GM19467 (cell line): Measurements from ENCODE around the gene HSP90AA1.
"Not testable (repeated sequence)": the region's sequence is repeated elsewhere in the genome, so short reads cannot be mapped to it uniquely, and the experiment has no call there.

Experiments
- ATAC-seq: cut with Tn5 transposase; IDR thresholded peaks from one replicate; pipeline ENCODE4 v1.9.1; 2021; ENCODE audit warnings: mild to moderate bottlenecking, moderate library complexity; ENCODE audit not compliant: unreplicated experiment

The HSP90AA1 gene

DNA sequence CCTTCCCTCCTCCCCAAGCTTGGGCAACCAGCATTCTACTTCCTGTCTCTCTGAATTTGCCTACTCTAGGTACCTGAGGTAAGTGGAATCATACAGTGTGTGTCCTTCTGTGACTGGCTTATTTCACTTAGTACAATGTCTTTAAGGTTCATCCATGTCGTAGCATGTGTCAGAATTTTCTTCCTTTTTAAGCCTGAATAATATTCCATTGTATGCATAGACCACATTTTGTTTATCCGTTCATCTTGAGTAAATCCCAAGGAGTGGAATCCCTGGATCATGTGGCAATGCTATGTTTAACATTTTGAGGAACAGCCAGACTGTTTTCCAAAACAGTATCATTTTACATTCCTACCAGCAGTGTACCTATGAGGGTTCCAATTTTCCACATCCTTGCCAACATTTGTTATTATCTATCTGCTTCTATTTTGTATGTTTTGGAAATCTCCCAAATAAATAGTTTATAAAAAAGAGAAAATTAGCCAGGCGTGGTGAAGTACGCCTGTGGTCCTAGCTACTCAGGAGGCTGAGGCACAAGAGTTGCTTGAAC is 12.4 kb downstream of the HSP90AA1 start:
- ATAC-seq, result no peak

- no peak for ATAC-seq
These were observed 15.4 kb downstream of the HSP90AA1 start for GRCh38 chr14:102071283-102071998.

- no peak for ATAC-seq
These were observed 20.8 kb downstream of the HSP90AA1 start for GRCh38 chr14:102066041-102066451.

DNA sequence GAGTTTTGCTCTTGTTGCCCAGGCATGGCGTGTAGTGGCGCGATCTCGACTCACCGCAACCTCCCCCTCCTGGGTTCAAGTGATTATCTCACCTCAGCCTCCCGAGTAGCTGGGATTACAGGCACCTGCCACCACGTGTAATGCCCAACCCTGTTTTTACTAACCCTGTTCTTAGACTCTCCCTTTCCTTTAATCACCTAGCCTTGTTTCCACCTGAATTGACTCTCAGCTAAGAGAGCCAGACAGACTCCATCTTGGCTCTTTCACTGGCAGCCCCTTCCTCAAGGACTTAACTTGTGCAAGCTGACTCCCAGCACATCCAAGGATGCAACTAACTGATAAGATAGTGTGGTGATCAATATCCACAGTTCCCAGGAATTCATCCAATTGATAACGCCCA is 22.3 kb downstream of the HSP90AA1 start:
- ATAC-seq, result not testable (repeated sequence)

- ATAC-seq, result no peak
These were observed 22.9 kb downstream of the HSP90AA1 start for GRCh38 chr14:102063808-102064429.

- no peak for ATAC-seq
These were observed 23.6 kb downstream of the HSP90AA1 start for GRCh38 chr14:102063109-102063807.

DNA sequence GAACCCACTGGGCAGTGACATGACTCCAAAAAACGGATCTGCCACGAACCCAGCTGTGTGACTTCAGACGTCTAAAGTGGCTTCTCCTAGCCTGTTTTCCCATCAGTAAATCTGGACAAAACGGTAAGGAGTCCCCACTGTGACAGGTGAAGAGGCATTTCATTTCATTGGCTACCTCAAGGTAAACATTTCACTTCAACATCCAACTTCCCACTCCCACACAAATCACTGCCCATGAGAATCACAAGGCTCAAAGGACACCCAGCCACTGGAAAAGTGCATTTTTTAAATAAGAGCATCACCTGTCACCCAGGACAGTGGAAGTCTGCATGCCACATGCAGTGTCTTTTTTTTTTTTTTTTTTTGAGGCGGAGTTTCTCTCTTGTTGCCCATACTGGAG is 27.9 kb downstream of the HSP90AA1 start:
- ATAC-seq, result no peak

DNA sequence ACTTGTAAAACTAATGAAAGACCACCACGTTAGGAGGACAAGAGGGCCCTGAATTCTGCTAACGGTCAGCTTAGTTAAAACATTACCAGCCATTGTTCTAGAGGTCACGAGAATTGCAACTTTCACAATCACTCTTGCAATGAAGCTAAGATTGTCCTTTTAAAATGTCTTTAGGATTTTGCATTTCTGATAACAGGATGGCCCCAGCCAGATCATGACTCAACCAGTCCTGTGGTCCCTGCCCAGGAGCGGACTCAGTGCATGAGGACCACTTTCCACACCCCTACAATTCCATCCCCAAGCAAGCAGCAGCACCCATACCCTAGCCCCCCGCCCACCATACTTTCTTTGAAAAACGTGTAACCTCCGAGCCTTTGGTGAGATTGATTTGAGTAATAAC is 28.7 kb downstream of the HSP90AA1 start:
- ATAC-seq, result no peak

GRCh38 chr14:102057480-102058114 is 29.2 kb downstream of the HSP90AA1 start:
- no peak for ATAC-seq

DNA sequence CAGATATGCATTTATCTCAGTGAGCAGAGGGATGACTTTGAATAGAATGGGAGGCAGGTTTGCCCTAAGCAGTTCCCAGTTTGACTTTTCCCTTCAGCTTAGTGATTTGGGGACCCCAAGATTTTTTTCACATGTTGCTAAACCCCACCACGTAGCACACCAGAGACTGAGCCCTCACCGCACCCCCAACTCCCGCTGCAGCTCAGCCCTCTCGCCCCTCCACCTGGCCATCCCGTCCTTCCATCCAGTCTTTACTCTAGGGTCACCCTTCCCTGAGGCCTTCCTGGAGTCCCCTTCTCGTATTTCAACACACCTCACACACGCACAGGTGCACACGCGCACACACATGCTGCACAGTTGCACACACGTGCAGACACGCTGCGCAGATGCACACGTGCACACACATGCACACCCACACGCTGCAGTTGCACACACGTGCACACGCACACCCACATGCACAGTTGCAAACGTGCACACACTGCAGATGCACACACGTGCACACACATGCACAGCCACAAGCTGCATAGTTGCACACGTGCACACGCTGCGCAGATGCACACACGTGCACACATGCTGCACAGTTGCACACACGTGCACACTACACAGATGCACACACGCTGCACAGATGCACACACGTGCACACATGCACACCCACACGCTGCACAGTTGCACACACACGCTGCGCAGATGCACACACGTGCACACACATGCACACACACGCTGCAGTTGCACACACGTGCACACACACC is 30.0 kb downstream of the HSP90AA1 start:
- no peak for ATAC-seq

DNA sequence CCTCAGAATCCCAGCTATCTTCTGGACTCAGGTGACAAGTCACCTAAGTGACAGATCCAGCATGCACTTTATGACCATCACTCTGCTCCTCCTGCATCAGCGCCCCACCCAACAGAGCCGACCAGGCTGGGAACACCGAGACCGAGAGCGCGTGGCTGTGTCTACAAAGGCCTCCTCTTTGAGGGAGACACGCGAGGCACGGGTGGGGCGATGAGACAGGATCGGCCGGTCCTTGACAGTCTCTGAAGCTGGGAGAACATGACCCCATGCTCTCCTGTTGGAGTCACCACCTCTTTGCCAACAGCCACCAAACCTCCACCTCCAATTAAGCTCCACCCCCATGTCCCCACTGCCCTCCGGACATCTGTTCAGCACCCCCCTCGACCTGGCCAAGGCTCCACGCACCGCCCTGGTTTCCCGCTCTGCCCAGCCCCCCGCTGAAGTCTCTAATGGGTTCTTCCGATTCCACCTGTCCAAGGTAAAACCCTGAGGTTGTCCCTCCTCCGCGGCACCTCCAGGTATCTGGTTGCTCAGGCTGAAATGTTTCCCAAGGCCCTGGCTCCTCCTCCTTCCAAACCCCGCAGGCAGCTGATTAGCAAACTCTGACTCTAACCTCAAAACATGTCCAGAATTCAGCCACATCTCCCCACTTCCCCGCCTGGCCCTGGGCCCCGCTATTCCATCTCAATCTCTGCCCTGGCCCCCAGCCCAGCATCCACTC is 31.5 kb downstream of the HSP90AA1 start:
- no peak for ATAC-seq

- no peak for ATAC-seq
These were observed 34.3 kb downstream of the HSP90AA1 start for GRCh38 chr14:102052522-102052921.

GRCh38 chr14:102050625-102051024 is 36.2 kb downstream of the HSP90AA1 start:
- no peak for ATAC-seq

DNA sequence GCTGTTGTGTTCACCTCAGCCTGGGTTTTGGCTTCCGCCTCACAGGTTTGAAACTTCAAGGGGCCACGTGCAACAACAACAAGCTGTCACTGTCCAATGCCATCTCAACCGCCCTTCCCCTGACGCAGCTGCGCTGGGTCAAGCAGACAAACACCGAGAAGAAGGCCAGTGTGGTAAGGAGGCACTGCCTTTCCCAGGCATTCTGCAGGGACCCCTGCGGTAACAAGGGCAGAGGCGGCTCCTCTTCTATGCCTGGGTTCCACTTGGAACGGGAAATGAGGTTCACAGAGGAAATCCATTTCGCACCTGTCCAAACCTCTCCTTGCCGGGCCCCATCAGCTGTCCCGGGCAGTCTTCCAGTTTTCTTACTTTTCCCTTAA is 36.8 kb downstream of the HSP90AA1 start:
- no peak for ATAC-seq

GRCh38 chr14:102049258-102050025 is 37.4 kb downstream of the HSP90AA1 start:
- no peak for ATAC-seq

- no peak for ATAC-seq
These were observed 38.9 kb downstream of the HSP90AA1 start for GRCh38 chr14:102047808-102048540.

DNA sequence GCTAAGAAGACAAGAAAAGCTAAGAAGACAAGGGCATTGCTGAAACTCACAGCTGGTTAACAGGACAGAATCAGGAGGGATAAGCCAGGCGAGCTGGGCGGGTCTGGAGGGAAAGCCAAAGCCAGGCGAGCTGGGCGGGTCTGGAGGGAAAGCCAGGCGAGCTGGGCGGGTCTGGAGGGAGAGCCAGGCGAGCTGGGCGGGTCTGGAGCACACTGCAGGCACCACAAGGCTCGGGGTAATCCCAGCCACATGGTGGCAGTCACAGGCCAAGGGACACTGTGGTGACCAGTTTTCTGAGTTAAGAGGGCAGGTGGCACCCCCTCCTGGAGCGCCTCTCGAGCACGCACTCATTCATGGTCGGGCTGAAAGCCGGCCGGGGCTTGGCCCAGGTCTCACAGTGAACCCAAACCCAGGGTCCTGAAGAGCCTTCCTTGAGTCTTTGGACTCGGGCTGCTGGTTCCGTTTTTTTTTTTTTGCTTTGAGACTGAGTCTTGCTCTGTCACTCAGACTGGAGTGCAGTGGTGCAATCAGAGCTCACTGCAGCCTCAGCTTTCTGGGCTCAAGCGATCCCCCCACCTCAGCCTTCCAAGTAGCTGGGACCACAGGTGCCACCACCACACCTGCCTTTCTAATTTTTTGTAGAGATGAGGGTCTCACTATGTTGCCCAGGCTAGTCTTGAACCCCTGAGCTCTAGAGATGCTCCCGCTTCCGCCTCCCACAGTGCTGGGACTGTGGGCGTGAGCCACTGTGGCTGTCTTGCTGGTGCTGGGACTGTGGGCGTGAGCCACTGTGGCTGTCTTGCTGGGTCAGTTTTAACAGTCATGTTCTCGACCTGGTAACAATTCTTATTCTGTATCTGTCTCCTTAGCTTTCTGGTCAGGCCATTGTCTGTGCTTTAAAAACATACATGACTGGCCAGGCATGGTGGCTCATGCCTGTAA is 40.2 kb downstream of the HSP90AA1 start:
- ATAC-seq, result no peak
